Neural cell (in vitro differentiated cells): ENCODE results near the gene ANKRD13C. TPM values are rescaled to one million over a fixed set of nuclear protein-coding genes. Genes with fewer than 3 reads are reported as not detected.

Experiments used
- H2AFZ ChIP-seq: fragments of 200-600, 300-800 bp; sonication (generic), shearing (Covaris generic); 2 replicates; pipeline ENCODE4 v1.6.0; 2014; ENCODE audit warnings: low read depth, mild to moderate bottlenecking, antibody characterized with exemption, low read length, moderate library complexity
- H3F3A ChIP-seq: fragments of 200-600 bp; shearing (Covaris generic); 2 replicates; pipeline ENCODE4 v1.6.1; 2016; ENCODE audit warnings: mild to moderate bottlenecking, moderate library complexity, mixed read lengths, antibody characterized with exemption, low read length; ENCODE audit not compliant: insufficient read depth, poor library complexity, severe bottlenecking
- H3K27ac ChIP-seq: fragments of 200-600, 300-800 bp; sonication (generic), shearing (Covaris generic); 2 replicates; pipeline ENCODE4 v1.5.1; 2014; ENCODE audit warnings: mild to moderate bottlenecking, low read length, moderate library complexity
- H3K27me3 ChIP-seq: fragments of 300-800, 200-600 bp; sonication (generic), shearing (Covaris generic); 2 replicates; pipeline ENCODE4 v1.6.0; 2014; ENCODE audit warnings: mild to moderate bottlenecking, low read depth, low read length, moderate library complexity; ENCODE audit not compliant: insufficient read depth
- H3K36me3 ChIP-seq: fragments of 300-800, 200-600 bp; sonication (generic), shearing (Covaris generic); 2 replicates; pipeline ENCODE4 v1.5.1; 2014; ENCODE audit warnings: mild to moderate bottlenecking, antibody characterized with exemption, low read length, moderate library complexity; ENCODE audit not compliant: insufficient read depth
- H3K4me2 ChIP-seq: fragments of 300-800, 200-600 bp; sonication (generic), shearing (Covaris generic); 2 replicates; pipeline ENCODE4 v1.6.0; 2014; ENCODE audit warnings: mild to moderate bottlenecking, low read length
- H3K4me3 ChIP-seq: fragments of 300-800, 200-600 bp; sonication (generic), shearing (Covaris generic); 2 replicates; pipeline ENCODE4 v1.5.1; 2014; ENCODE audit warnings: mild to moderate bottlenecking, low read length, moderate library complexity
- H3K79me2 ChIP-seq: fragments of 200-600 bp; shearing (Covaris generic); replicated peaks from 2 replicates; pipeline ENCODE4 v1.6.0; 2014; ENCODE audit warnings: mild to moderate bottlenecking, low read length, moderate library complexity; ENCODE audit not compliant: insufficient read depth
- H3K9ac ChIP-seq: fragments of 300-800, 200-600 bp; sonication (generic), shearing (Covaris generic); 2 replicates; pipeline ENCODE4 v1.6.1; 2016; ENCODE audit warnings: mild to moderate bottlenecking, low read length, mixed read lengths
- H3K9me2 ChIP-seq: fragments of 200-600 bp; shearing (Covaris generic); 2 replicates; pipeline ENCODE4 v1.6.1; 2016; ENCODE audit warnings: mild to moderate bottlenecking, low read length, mixed read lengths; ENCODE audit not compliant: insufficient read depth
- H3K9me3 ChIP-seq: fragments of 200-600, 300-800 bp; sonication (generic), shearing (Covaris generic); 2 replicates; pipeline ENCODE4 v1.6.1; 2016; ENCODE audit warnings: mild to moderate bottlenecking, mixed run types, low read length, moderate library complexity, mixed read lengths
- H4K20me1 ChIP-seq: fragments of 200-600 bp; shearing (Covaris generic); 2 replicates; pipeline ENCODE4 v1.6.1; 2016; ENCODE audit warnings: mild to moderate bottlenecking, mixed run types; ENCODE audit not compliant: insufficient read depth
- CTCF ChIP-seq: fragments of 450-650 bp; IDR thresholded peaks from 2 replicates; pipeline ENCODE4 v1.5.1; 2014; ENCODE audit warnings: antibody characterized with exemption, mild to moderate bottlenecking, moderate library complexity; ENCODE audit not compliant: poor library complexity, severe bottlenecking
- EP300 ChIP-seq: fragments of 450-650 bp; conservative IDR thresholded peaks from 2 replicates; pipeline ENCODE4 v1.6.1; 2014; ENCODE audit warnings: antibody characterized with exemption, mild to moderate bottlenecking, moderate library complexity; ENCODE audit not compliant: poor library complexity, severe bottlenecking
- EZH2 ChIP-seq: fragments of 200-600, 300-800 bp; shearing (Covaris generic), sonication (generic); IDR thresholded peaks from 2 replicates; pipeline ENCODE4 v1.6.1; 2014; ENCODE audit warnings: antibody characterized with exemption, low read length, borderline replicate concordance, mild to moderate bottlenecking; ENCODE audit not compliant: insufficient read depth, poor library complexity, severe bottlenecking
- MXI1 ChIP-seq: fragments of 450-650 bp; conservative IDR thresholded peaks from 2 replicates; pipeline ENCODE4 v1.6.1; 2014; ENCODE audit warnings: antibody characterized with exemption, mild to moderate bottlenecking; ENCODE audit not compliant: poor library complexity, severe bottlenecking
- POLR2AphosphoS5 ChIP-seq: IDR thresholded peaks from 2 replicates; pipeline ENCODE4 v1.6.1; 2012
- RAD21 ChIP-seq: fragments of 450-650 bp; conservative IDR thresholded peaks from 2 replicates; pipeline ENCODE4 v1.6.1; 2014; ENCODE audit warnings: antibody characterized with exemption, mild to moderate bottlenecking, moderate library complexity
- REST ChIP-seq: IDR thresholded peaks from 2 replicates; pipeline ENCODE4 v1.6.1; 2012; ENCODE audit warnings: borderline replicate concordance
- SMC3 ChIP-seq: fragments of 450-650 bp; conservative IDR thresholded peaks from 2 replicates; pipeline ENCODE4 v1.6.1; 2014; ENCODE audit warnings: antibody characterized with exemption, mild to moderate bottlenecking, moderate library complexity; ENCODE audit not compliant: poor library complexity
- TAF1 ChIP-seq: IDR thresholded peaks from 2 replicates; pipeline ENCODE4 v1.6.1; 2012; ENCODE audit warnings: low read depth
- polyA plus RNA-seq: library from polyadenylated mRNA; depleted of rRNA; stranded (reverse); fragments of >200 nt; gene quantifications from 2 replicates; pipeline ENCODE4 v1.2.3, GENCODE V29; 2014

ANKRD13C gene
- polyA plus RNA-seq, 1 donor from 2014 or later, result 53.3 TPM

- TF ChIP-seq TAF1, result no peak
- no peak for TF ChIP-seq POLR2AphosphoS5
Observed at GRCh38 chr1:70248729-70249128, 105.8 kb downstream of the ANKRD13C start (continued).

- Histone ChIP-seq H3F3A (no peaks in the 10 kb centered on the region), H3K27me3 (no peaks in the 10 kb centered on the region), H3K9me3 (no peaks in the 10 kb centered on the region), H3K27ac (no peak overlapping the region), H3K4me2 (no peak overlapping the region), H3K36me3 (peaks cover 21% of the 10 kb centered on the region), H3K9me2 (no peaks in the 10 kb centered on the region), H4K20me1 (no peaks in the 10 kb centered on the region), H3K4me3 (no peak overlapping the region), H3K9ac (no peak overlapping the region), H3K79me2 (no peaks in the 10 kb centered on the region), H2AFZ (no peak overlapping the region)
- no peak for TF ChIP-seq REST
- TF ChIP-seq EP300, result no peak
- TF ChIP-seq MXI1, result no peak
- no peak for TF ChIP-seq EZH2
- TF ChIP-seq CTCF, result no peak
- no peak for TF ChIP-seq RAD21
- no peak for TF ChIP-seq SMC3
- no peak for TF ChIP-seq POLR2AphosphoS5
- no peak for TF ChIP-seq TAF1
Observed at GRCh38 chr1:70247768-70248167, 106.8 kb downstream of the ANKRD13C start.

- Histone ChIP-seq H2AFZ (no peak overlapping the region), H3K4me2 (no peak overlapping the region), H4K20me1 (no peaks in the 10 kb centered on the region), H3K4me3 (no peak overlapping the region), H3K36me3 (peaks cover 21% of the 10 kb centered on the region), H3K27me3 (no peaks in the 10 kb centered on the region), H3K9me3 (no peaks in the 10 kb centered on the region), H3K27ac (no peak overlapping the region), H3K9me2 (no peaks in the 10 kb centered on the region), H3F3A (no peaks in the 10 kb centered on the region), H3K79me2 (no peaks in the 10 kb centered on the region), H3K9ac (no peak overlapping the region)
- TF ChIP-seq MXI1 (no peak), TAF1 (no peak), CTCF (no peak), POLR2AphosphoS5 (no peak), REST (no peak), EZH2 (no peak), SMC3 (no peak), EP300 (no peak), RAD21 (no peak)
Observed at GRCh38 chr1:70247122-70247521, 107.4 kb downstream of the ANKRD13C start.
